Measurements from ENCODE around the gene TBCD.

Gene TBCD

DNA sequence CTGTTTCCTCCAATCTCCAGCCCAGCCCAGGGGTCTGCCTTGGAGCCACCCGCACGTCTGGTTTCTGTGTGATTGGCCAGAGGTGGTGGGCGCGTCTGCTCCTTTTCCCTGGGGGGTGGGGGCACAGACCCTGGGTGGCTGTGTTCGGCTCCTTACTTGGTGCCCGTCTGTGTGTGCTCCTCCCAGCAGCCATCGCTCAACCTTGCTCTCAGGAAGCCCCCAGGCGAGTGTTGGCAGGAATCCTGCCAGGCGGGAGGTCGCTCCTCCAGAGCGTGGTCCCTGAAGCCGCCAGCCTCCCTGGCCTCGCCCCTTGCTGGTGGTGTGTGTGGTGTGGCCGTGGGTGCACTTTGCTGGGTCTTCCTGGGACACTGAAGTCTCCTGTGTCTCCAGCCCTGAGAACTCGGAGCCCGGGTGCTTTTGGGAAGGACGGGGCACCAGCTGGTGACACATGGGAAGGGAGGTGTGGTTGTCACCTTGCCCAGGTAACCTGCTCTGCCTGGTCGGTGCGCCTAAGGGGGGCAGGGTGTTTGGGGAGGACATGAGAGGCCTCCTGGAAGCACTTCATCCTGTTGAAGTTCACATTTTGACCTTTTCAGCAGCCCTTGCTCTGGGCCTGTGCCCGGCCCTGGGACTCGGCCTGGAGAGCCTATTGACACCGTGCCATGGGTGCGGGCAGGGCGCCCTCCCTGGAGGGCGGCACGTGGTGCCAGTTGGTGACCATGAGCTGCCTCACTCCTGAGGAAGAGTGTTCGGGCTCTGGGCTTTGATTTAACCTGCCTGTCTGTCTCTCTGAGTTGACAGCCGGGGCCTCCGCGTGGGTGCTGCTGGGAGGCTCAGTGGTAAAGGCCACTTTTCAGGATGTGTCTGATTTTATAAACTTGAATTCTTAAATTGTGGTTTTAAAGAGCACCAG lies 137.0 kb downstream of the TBCD start:
- DNase-seq (ENCODE audit: low read depth): no peak

DNA sequence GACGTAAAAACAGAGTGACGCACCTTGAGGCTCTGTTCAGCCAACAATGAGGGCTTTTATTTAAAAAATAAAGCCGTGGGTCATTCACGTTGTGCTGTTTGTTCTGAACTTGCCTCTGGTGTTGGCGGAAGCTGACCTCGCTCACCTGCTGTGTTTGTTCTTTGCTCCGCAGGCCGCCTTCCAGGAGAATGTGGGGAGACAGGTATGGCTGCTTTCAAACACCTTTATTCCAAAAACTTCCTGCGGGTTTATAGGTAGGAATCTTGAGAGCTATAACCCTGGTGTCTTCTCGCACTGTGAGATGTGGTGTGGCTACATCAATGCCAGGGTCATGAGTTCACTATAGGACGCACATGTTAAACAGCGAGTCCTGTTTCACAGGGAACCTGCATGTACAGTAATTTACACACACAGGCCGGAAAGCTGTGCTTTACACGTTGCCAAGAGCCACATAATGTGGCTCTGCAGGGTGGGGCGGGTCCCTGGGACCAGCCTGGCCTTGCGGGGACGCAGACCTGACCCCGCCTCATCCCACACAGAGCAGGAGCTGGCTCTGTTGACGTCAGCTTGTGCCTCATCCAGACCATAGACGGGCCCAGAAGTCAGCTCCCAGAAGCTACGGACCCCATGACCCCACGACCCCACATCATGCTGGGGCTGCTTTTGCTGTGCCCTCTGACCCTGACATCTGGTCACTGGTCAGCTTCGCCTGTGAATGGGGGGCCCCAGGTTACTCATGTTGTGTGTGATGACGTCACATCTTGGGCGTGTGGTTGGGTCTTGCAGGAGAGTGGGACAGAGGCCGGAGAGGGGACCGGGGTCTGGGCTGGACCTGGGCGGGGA lies 137.9 kb downstream of the TBCD start:
- DNase-seq (ENCODE audit: low read depth): no peak

- DNase-seq (ENCODE audit: low read depth): no peak
Observed at GRCh38 chr17:82890339-82890730, 138.5 kb downstream of the TBCD start.

GRCh38 chr17:82890926-82891678 lies 139.2 kb downstream of the TBCD start:
- DNase-seq (ENCODE audit: low read depth): no peak

DNA sequence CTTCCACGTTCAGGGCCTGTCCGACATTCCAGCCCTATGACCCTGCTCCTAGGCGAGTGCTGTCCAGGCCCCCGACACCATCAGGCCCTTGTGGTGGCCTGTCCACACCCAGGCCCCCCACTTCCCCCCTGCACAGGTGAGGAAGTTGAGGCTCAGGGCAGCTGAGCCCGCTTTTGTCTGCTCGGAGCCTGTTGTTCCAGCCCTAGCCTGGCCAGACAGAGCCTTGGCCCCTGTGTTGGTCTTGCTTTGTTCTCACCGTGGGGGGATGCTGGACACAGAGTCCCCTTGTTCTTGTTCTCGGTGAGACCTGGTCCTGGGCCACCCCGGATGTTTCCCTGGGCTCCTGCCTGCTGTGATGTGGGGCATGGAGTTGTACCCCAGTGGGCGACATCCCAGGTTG lies 140.0 kb downstream of the TBCD start:
- no peak for DNase-seq (ENCODE audit: low read depth)

GRCh38 chr17:82892899-82893565 lies 141.2 kb downstream of the TBCD start:
- DNase-seq (ENCODE audit: low read depth): peak; percentile 54

GRCh38 chr17:82893779-82894178 lies 141.9 kb downstream of the TBCD start:
- DNase-seq (ENCODE audit: low read depth): no peak

DNA sequence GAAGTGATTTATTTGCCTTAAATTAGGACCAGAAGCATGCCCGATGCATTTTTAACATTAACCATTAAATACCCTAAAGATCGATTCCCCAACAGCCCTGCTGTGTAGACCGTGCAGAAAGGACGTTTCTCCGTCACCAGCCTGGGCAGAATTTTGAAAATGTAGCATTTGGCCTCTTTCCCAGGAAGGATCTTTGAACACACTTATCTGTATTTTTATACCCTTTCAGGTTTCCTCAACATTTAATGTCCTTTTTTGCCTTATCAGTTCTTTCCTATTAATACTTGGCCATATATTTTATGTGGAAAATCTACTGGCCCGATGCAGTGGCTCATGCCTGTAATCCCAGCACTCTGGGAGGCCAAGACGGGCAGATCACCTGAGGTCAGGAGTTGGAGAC lies 142.5 kb downstream of the TBCD start:
- no peak for DNase-seq (ENCODE audit: low read depth)

- no peak for DNase-seq (ENCODE audit: low read depth)
Observed at GRCh38 chr17:82895087-82895486, 143.2 kb downstream of the TBCD start.

DNA sequence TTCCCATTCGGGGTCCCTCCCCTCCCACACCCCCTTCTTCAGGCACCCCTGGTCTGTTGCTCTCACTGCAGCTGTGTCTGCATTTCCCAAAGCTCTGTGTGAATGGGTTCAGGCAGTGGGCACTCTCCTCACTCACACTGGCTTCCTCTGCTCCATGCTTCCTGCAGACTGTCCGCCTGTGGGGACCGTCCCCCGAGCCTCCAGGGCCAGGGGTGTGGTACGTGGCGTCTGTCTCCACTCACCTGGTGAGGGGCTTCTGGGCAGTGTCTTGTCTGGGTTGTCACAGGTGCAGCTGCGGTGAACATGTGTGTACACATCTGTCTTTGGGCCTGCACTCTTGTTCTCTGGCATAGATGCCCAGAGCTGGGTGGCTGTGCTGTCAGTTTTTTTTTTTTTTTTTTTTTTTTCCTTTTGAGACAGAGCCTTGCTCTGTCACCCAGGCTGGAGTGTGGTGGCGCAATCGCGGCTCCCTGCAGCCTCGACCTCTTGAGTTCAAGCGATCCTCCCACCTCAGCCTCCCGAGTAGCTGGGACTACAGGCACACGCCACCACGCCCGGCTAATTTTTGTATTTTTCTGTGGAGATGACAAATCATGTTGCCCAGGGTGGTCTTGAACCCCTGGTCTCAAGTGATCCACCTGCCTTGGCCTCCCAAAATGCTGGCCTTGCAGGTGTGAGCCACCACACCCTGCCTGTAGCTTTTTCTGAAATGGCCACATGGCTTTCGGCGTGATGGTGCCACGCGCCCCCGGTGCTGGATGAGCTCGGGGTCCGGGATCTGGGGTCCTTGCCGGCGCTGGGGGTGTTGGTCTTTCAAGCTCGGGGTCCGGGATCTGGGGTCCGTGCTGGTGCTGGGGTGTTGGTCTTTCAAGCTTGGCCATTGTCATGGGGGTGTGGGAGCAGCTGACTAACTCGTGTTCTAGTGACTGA lies 144.5 kb downstream of the TBCD start:
- no peak for DNase-seq (ENCODE audit: low read depth)

GRCh38 chr17:82897514-82898249 lies 145.8 kb downstream of the TBCD start:
- no peak for DNase-seq (ENCODE audit: low read depth)

DNA sequence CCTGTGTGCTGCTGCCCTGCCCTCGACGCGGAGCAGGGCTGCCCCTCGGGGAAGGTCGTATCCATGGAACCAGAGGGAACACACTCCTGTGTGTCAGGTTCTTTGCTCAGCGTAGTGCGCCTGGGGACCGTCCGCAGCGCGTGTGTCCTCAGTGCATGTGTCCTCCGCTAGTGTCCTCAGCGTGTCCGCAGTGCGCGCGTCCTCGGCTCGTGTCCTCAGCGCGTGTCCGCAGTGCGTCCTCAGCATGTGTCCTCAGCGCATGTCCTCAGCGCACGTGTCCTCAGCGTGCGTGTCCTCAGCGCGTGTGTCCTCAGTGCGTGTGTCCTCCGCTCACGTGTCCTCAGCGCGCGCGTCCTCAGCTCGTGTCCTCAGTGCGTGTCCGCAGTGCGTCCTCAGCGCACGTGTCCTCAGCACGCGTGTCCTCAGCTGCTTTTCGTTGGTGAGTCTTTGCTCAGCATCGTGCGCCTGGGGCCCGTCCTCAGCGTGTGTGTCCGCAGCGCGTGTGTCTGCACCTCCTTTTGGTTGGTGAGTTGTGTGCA lies 147.2 kb downstream of the TBCD start:
- no peak for DNase-seq (ENCODE audit: low read depth)

DNA sequence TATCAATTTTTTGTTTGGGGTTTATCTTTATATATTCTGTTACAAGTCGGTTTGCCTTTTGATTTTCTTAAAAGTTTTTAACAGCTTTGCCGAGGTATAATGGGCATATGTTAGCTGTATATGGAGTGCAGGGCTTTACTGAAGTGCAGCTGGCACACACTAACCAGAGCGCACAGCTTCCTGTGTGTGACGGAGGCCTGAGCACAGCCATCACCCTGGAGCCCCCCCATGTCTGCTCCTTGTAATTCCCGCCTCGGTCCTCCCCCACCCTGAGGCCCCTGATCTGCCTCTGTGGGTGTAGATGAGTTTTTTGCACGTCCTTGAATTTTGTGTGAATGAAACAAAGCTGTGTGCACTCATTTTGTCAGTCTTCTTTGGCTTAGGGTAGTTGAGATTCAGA lies 148.1 kb downstream of the TBCD start:
- no peak for DNase-seq (ENCODE audit: low read depth)

DNA sequence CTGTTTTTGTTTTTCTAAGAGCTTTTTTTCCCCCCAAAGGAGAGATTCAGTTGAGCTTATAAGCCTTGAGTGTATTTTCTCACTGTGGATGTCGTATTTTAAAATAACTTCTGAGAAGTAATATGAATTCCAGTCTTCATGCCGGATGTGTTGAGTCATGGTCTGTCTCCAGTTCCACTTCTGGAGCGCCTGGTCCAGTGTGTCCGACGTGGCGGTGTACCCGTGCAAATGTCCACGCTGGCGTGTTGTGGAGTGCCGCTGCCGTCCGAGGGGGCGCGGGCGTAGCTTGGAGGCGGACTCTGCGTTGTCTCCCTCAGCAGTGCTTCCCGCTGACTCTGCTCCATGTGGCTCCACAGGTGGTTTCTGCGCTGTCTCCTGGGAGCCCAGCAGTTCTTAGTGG lies 148.9 kb downstream of the TBCD start:
- DNase-seq (ENCODE audit: low read depth): no peak

DNA sequence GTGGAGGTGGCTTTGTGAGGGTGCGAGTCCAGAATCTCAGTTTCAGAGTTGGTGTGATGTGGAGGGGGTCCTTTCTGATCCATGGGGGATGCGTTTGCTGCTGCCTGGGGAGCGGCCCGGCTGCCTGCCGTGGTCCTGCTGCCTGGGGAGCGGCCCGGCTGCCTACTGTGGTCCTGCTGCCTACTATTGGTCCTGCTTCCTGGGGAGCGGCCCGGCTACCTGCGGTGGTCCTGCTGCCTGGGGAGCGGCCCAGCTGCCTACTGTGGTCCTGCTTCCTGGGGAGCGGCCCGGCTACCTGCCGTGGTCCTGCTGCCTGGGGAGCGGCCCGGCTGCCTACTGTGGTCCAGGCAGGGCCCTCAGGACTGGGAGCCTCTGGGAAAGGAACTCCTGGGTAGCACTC lies 149.5 kb downstream of the TBCD start:
- no peak for DNase-seq (ENCODE audit: low read depth)

DNA sequence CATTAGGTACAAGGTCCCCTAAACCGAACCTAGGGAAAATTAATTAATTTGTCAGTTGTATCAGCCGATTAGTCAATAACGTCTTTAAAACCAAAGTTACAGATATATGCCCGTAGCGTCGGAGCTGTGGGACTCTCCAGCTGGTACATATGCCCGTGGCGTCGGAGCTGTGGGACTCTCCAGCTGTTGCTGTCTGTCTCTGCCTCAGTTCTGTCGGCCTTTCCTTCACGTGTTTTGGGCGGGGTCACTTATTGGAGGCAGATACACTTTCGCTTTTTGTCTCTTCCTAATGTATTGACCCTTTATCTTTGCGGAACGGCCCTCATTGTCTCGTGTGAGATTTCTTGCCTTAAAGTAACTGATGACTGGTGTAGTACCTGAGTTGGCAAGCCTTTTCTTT lies 150.0 kb downstream of the TBCD start:
- no peak for DNase-seq (ENCODE audit: low read depth)

DNA sequence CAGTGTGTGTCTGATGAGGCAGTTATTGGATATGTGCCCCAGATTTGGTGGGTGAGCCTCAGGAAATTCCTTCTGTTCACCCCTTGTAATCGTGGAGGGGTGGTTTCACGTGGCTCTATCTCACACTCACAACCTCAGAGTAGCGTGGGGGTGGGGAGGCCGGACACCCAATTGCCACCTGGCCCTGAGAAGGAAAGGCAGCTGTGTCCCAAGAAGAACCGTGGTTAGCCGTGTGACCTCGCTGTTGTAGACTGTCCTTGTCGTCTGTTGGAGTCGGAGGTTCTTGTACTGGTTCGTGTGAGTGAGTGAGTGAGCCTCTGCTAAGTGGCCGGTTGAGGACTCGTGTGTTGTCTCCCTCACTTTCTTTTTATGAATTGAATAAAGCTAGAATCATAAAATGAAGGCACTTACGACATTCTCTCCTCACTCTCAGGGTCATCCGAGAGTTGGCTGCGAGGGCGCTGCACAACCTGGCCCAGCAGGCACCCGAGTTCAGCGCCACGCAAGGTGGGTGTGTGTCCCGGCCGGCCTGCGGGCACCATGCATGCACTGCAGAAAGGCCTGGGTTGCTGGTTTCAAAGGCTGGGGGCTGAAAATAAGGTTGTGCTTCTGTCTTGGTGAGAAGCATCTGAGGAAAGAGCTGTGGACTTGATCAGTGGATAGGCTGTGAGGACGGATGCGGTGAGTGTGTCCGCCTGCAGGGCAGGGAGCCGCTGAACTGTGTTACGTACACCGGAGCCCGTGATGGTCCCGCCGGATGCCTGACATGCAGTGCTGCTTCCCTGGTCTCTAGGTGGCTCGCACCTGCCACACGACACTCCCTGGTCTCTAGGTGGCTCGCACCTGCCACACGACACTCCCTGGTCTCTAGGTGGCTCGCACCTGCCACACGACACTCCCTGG lies 151.4 kb downstream of the TBCD start:
- DNase-seq (ENCODE audit: low read depth): no peak

DNA sequence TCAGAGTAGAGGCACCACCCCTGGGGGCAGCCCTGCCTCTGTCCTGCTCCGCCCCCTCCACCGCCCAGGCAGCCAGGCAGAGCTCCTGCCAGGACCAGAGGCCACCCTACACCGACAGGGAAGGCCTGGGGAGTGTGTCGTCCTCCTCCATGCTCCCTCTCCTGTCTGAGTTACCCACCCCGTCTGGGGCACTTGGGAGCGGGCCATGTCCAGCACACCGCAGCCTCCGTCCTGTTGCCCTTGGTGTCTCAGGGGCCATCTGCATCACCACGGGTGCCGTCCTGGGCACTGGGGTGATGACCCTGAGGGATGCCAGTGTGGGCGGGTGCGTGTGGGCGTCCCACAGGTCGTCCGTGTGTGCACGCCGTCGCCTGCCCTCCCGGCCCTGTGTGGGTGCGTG lies 153.3 kb downstream of the TBCD start:
- DNase-seq (ENCODE audit: low read depth): no peak

Data from T follicular helper cell (primary cell).